GM12801 (cell line): ENCODE measurements around the gene CRHR2.

Source experiments
- CTCF ChIP-seq: IDR thresholded peaks from one replicate; pipeline ENCODE4 v1.5.1; 2011; ENCODE audit warnings: control low read depth; ENCODE audit not compliant: insufficient read length; ENCODE audit errors: extremely low read depth

The CRHR2 gene

DNA sequence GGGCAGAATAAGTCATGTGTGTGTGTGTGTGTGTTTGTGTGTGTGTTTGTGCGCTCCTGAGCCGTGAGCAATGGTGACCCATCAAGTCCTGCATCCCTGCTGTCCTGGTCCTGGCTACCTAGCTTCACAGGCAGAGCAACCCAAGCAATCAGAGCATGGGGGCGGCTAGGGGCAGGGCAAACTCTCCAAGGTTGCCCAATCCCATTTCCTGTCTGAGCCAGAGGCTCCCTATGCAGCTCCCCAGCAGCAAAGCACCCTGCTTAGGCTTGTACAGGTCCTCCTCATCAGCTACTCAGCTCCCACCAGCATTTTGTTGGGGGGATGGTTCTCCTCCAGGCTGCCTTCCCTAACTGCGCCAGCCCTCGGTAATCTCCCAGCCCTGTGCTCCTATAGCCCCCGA is 31.1 kb upstream of the CRHR2 start:
- no peak for TF ChIP-seq CTCF

- no peak for TF ChIP-seq CTCF
Measured at GRCh38 chr7:30710669-30711068, 28.4 kb upstream of the CRHR2 start.

DNA sequence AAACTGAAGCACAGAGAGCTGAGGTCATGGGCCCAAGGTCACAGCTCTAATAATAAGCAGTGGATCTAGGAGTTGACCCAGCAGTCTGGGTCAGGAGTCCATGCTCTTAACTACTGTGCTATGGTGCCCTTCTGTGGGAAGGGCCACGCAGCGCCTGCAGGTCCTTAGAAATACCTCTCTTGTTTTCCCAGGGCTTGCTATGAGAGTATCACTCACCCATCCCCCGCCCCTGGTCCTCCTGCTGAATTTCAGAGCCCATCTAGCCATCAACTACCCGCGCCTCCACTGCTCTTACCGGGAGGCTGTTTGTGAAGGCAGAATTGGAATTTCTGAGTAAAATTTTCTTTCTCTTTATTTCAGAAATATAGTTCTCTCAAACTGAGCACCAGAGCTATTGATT is 27.3 kb upstream of the CRHR2 start:
- TF ChIP-seq CTCF = no peak

DNA sequence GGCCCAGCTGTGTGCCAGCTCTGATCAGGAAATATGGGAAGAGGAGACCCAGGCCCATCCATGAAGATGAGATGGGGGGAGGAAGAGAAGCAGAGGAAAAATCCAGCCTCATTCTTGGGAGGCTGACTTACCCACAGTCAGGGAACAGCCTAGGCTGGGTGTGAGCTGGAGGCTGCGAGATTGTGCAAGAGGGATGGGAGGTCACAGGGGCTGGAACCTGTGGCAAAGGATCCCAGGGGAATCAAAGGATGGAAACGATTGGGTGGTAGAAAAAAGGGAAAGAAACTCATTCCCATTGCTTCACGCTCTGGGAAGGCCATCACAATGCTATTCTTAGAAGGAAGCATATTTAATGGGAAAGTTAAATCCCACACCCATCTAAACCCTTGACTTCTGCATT is 26.7 kb upstream of the CRHR2 start:
- TF ChIP-seq CTCF = no peak

DNA sequence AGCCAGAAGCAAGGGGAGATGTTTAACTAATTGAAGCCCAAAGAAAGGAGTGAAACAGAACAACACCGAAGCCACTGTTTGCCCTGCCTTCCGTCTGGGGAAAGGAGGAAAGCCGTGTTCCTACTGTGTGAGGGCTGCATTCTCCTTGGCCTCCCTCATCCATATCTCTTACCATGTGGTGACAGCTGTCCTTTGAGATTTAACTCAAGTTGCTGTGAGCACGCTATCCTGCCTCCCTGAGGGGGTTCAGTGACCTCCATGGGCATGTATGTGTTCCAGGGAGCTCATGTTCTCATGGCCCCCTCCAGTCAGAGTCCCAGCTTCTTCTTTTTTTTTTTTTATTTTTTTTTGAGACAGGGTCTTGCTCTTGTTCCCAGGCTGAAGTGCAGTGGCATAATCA is 26.2 kb upstream of the CRHR2 start:
- TF ChIP-seq CTCF = no peak

DNA sequence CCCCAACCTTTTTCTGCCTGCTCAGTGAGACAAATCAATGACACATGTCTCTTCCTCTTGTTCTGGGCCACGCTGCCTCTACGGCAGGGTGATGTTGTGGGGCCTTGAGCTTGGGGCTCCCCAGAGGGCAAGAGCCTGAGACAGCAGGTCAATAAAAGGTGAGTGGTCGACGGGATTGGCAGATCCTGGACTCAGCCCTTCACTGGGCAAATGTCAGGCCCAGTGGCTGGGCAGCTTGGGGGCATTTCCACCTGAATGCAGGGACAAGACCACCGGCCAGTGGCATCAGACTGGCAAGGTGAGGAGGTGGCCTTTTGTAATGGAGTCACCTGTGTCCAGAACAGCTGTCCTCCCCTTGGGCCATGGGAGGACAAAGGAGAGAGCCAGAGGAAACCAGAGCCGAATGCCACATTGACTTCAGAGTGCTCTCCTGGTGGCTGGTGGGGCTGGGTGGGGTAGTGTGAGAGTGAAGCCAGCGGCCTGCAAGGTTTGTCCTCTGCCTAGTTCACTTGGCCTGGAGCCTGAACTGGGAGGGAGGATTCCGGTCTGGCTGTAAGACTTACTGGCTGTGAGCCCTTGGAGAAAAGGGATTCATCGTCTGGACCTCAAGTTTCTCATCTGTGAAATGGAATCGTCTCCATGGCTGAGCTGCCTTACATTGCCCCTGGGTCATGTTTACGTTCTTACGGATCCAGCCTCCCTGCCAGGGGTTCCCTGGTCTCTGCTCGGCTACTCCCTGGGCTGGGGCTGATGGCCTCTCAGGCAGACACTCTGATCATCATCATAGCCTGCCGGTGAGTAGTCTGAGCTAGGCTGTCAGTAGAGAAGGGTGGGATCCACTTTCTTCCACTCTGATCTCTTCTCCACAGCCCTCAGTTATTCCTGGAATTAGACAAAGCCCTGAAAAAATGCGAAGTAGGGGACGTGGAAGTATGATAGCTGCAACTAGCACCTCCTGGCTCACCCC is 25.4 kb upstream of the CRHR2 start:
- no peak for TF ChIP-seq CTCF

DNA sequence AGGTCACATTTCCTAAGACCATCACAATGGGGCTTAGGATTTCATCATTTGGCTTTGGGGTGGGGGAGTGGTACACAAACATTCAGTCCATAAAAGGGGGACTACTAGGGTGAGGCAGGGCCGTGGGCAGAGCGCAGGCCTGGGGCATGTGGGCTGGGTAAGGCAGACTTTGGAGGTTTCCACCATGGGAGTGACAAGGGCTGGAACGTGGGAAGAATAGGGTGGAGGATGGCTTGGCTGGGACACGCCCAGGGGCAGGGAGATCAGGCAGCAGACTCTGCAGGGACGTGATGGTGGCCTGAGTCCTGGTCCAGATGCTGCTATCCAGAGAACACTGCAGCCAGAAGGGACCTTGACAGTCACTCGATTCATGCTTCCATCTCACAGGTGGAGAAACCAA is 24.7 kb upstream of the CRHR2 start:
- TF ChIP-seq CTCF = no peak

DNA sequence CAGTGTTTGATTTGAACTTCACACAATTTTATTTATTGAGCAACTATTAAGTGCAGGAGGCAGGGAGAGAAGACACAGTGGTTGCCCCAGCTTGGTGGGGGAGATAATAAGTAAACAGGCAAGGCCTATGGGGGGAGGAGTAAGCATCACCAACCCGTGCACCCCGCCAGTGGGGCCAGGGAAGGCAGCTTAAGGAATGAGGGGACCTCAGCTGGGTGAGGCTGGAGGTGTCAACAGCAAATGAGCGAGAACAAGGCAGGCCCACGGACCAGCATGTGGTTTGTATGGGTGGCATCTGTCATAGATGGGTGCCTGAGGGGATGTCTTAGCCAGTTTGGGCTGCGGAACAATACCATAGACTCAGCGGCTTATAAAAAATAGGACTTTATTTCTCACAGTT is 24.1 kb upstream of the CRHR2 start:
- TF ChIP-seq CTCF = no peak
